ENCODE measurements around the gene GDI2.

DNA sequence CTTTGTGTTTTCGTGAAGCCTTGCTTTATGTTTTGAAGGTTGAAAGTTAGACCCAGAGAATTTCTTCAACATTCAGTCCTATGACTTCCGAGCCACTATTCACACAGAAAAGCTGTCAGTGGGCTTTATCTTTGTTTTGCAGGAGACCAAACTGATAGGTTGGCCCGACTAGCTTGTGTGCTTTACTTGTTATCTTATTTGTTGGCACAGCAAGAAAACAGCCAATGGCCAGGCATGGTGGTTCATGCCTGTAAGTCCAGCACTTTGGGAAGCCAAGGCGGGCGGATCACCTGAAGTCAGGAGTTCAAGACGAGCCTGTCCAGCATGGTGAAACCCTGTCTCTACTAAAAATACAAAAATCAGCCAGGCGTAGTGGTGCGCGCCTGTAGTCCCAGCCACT lies 16.0 kb upstream of the GDI2 start:
- no peak for TF ChIP-seq EZH2 (IDR thresholded peaks at IDR 0.05)
- no peak for TF ChIP-seq POLR2AphosphoS5 (IDR thresholded peaks at IDR 0.05; ENCODE audit: borderline replicate concordance, low read depth, low read length)
- no peak for TF ChIP-seq FOXP2 (optimal IDR thresholded peaks at IDR 0.05; ENCODE audit: control extremely low read depth, extremely low read length, insufficient read depth)

Measured in SK-N-MC (cell line).